Right lobe of liver (tissue), 6 donors: Measurements from ENCODE around the gene STK32B. TPM values are rescaled to one million over a fixed set of nuclear protein-coding genes. Genes with fewer than 3 reads are reported as not detected.

Experiments used
- ATAC-seq, 4 donors: fragments of 200-7000 bp; cut with Tn5 transposase; one replicate each; pipeline ENCODE4 v1.9.1; 2020; ENCODE audit warnings: mild to moderate bottlenecking in 4 of 4, moderate library complexity in 4 of 4
- DNase-seq, 3 donors: peaks; one replicate each; pipeline ENCODE4 v3.0.0-alpha.2; 2020
- H3K27ac ChIP-seq, 3 donors: fragments of 200-600 bp; one replicate each; pipeline ENCODE4 v1.8.0; 2022
- H3K27me3 ChIP-seq, 2 donors: fragments of 200-600 bp; one replicate each; pipeline ENCODE4 v1.8.0; 2022
- H3K36me3 ChIP-seq, 4 donors: fragments of 200-600 bp; sonication (generic) in 1 of 4; one replicate each; pipeline versions ENCODE4 v1.5.1 to v1.8.0; 2017 to 2022; ENCODE audit warnings: control low read depth in 1 of 4
- H3K4me1 ChIP-seq, 4 donors: fragments of 200-600 bp; sonication (generic) in 1 of 4; one replicate each; pipeline versions ENCODE4 v1.5.1 to v1.8.0; 2017 to 2022; ENCODE audit warnings: control low read depth in 1 of 4
- H3K4me3 ChIP-seq, 3 donors: fragments of 200-600 bp; one replicate each; pipeline ENCODE4 v1.8.0; 2022
- H3K9me3 ChIP-seq, 4 donors: fragments of 200-600 bp; sonication (generic) in 1 of 4; one replicate each; pipeline versions ENCODE4 v1.5.1 to v1.8.0; 2017 to 2022; ENCODE audit warnings: control low read depth in 1 of 4
- POLR2A ChIP-seq: fragments of 450-650 bp; IDR thresholded peaks from one replicate; pipeline ENCODE4 v1.6.1; 2017; ENCODE audit warnings: antibody characterized with exemption, mild to moderate bottlenecking
- WGBS: methylation state at CpG from one replicate; pipeline ENCODE4 v1.1.6; 2018; ENCODE audit warnings: low coverage, low lambda C conversion rate; ENCODE audit not compliant: insufficient coverage; ENCODE audit errors: missing lambda C conversion rate; 5-methylcytosine and 5-hydroxymethylcytosine counted together
- intact Hi-C, 2 donors: fragments of 100-400 bp; cut with DNase I; formaldehyde crosslinking; loops; one replicate each; pipeline versions ENCODE4 v1.11.2 to v1.14.1; 2022
- total RNA-seq, 6 experiments: library from RNA; depleted of rRNA in 2 of 6; stranded (reverse); fragments of >200 nt in 2 of 6; fragmentation: NEBNext Ultra II Directional in 3 of 6; extraction: Animal tissue kit (Norgen Biotek cat#: 25700) in 3 of 6; gene quantifications; one replicate each; pipeline versions ENCODE4 v1.1.0 to v1.2.4, GENCODE V29; 2016 to 2023
- TF ChIP-seq, protein P1 (sequence below), 4 donors: fragments of 200-600 bp in 3 of 4; fragments of 450-650 bp in 1 of 4; IDR thresholded peaks; one replicate each; pipeline versions ENCODE4 v1.5.1 to v1.8.0; 2016 to 2022; ENCODE audit warnings: antibody characterized with exemption in 4 of 4, mild to moderate bottlenecking in 2 of 4
- donor health status: DM: no; HTN: yes; CAD: no.
- donor health status: DM: no; HTN: no; CAD: no.
- donor health status: DM: no; HTN: no; CAD: no.
- donor health status: DM: no; HTN: yes; CAD: no.
- donor health status: DM: no; HTN: yes; CAD: no.

STK32B gene
- total RNA-seq, 6 experiments from 2014 or later, result 0.05 to 0.07 TPM; not detected in 4

DNA sequence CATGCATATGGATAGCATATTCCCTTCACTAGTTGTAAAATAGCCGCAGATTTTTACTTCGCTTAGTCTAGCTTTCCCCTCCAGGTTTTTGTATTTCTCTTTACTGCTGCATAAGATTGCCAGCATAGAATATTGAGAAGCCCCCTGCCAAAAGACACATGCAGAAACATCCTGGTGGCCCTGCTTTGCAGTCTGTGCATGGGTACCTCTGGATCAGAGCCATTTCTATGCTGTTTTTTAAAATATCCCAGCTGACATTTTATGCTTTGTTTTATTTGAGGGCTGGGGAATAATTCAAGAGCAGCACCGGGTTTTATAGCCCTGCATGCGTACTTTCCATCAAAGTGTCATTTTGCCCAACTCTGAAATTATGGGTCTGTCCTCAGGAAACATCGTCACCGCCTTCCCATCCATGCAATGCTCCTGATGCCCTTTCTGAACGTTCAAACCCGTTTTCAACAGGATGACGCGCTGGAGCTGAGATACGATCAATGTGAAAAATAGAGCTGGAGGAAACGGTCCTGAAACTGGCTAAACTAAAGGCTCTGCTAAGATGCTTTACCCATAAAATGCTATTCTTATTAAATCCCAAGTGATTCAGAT lies 342.7 kb downstream of the STK32B start:
- Histone ChIP-seq H3K27me3 (no peaks in the 10 kb centered on the region), H3K27ac (no peak overlapping the region), H3K9me3 (no peaks in the 10 kb centered on the region), H3K36me3 (no peaks in the 10 kb centered on the region), H3K4me1 (no peaks in the 10 kb centered on the region), H3K4me3 (no peak overlapping the region)
- intact Hi-C loops, result no loop called here
- ATAC-seq (no peak), DNase-seq (no peak)
- TF ChIP-seq, protein P1, sequence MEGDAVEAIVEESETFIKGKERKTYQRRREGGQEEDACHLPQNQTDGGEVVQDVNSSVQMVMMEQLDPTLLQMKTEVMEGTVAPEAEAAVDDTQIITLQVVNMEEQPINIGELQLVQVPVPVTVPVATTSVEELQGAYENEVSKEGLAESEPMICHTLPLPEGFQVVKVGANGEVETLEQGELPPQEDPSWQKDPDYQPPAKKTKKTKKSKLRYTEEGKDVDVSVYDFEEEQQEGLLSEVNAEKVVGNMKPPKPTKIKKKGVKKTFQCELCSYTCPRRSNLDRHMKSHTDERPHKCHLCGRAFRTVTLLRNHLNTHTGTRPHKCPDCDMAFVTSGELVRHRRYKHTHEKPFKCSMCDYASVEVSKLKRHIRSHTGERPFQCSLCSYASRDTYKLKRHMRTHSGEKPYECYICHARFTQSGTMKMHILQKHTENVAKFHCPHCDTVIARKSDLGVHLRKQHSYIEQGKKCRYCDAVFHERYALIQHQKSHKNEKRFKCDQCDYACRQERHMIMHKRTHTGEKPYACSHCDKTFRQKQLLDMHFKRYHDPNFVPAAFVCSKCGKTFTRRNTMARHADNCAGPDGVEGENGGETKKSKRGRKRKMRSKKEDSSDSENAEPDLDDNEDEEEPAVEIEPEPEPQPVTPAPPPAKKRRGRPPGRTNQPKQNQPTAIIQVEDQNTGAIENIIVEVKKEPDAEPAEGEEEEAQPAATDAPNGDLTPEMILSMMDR (IDR thresholded peaks at IDR 0.05), result no peak
- no peak for TF ChIP-seq POLR2A
- 68% methylated on average over 10 of the region's 12 CpGs for WGBS

DNA sequence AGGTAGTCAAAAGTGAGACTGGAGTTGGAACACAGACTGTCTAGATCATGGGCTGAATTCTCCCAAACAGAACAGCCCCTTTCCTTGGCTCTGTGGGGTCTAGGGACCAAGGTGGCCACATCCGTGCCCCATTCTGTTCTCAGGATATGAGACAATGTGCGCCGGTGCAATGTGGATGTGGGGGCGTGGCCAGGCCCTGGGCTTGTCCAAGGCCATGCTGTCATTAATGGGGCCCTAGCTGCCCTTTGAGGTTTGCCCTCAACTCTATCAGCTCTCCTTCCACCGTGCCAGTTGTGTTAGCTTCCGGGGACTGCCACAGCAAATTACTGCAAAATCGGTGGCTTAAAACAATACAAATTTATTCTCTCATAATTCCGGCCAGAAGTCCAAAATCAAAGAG lies 344.5 kb downstream of the STK32B start:
- no peak overlapping the region for H3K27ac ChIP-seq
- no peak overlapping the region for H3K4me3 ChIP-seq
- H3K4me1 ChIP-seq, result no peaks in the 10 kb centered on the region
- intact Hi-C loops, result no loop called here
- DNase-seq (no peak), ATAC-seq (no peak)
- 64% methylated on average over 3 of the region's 8 CpGs for WGBS
- no peaks in the 10 kb centered on the region for H3K9me3 ChIP-seq
- H3K27me3 ChIP-seq, result no peaks in the 10 kb centered on the region
- H3K36me3 ChIP-seq, result no peaks in the 10 kb centered on the region
- TF ChIP-seq POLR2A, result no peak
- TF ChIP-seq, protein P1 (IDR thresholded peaks at IDR 0.05), result no peak

DNA sequence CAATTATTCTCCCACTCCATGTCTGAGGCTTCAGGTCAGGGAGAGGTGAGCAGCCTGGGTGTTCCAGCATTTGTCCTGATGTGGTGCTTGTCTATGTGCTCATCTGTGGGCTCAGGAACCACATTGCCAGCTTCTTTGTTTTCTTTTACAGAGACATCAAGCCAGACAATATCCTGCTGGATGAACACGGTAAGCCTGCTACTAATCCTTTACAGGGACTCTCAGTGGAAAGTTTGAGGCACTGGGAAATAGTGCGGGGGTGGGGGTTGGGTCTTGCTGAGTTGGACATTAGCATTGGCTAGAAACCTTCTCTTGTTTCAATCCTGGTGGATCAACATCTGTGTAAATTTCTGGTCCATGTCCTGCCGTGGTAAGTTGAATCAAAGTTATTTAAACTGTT lies 346.8 kb downstream of the STK32B start:
- no peaks in the 10 kb centered on the region for H3K4me1 ChIP-seq
- WGBS, result 51% methylated on average over 3 of the region's 3 CpGs
- no peak overlapping the region for H3K4me3 ChIP-seq
- H3K27me3 ChIP-seq, result no peaks in the 10 kb centered on the region
- H3K27ac ChIP-seq, result no peak overlapping the region
- H3K36me3 ChIP-seq, result no peaks in the 10 kb centered on the region
- intact Hi-C loops, result no loop called here
- TF ChIP-seq, protein P1 (IDR thresholded peaks at IDR 0.05), result no peak
- no peak for TF ChIP-seq POLR2A
- ATAC-seq (no peak), DNase-seq (no peak)
- H3K9me3 ChIP-seq, result no peaks in the 10 kb centered on the region

DNA sequence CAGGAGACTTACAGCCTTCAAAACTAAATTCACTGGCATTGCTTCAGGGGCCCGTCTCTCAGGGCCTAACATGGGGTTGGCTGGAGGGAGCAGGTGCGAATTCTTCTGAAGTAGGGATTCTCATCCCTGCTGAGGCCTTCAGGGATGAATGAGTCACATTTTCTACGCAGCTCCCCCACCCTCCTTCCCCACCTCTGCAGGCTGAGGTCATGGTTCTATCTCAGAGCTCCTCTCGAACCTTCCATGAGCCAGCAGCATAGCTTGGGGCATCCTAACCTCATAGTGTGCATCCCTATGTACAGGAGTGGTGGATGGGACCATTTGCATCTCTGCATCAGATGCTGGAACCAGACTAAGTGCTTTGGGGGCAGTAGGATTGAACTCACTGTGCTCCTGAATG lies 347.8 kb downstream of the STK32B start:
- Histone ChIP-seq H3K4me1 (no peaks in the 10 kb centered on the region), H3K27ac (no peak overlapping the region), H3K9me3 (no peaks in the 10 kb centered on the region), H3K27me3 (no peaks in the 10 kb centered on the region), H3K36me3 (no peaks in the 10 kb centered on the region), H3K4me3 (no peak overlapping the region)
- ATAC-seq (no peak), DNase-seq (no peak)
- 55% methylated on average over 3 of the region's 4 CpGs for WGBS
- intact Hi-C loops, result no loop called here
- TF ChIP-seq POLR2A, result no peak
- TF ChIP-seq, protein P1 (IDR thresholded peaks at IDR 0.05), result no peak
